Endothelial cell (in vitro differentiated cells): ENCODE data around the gene EIF2S2. TPM values are rescaled to one million over a fixed set of nuclear protein-coding genes. Genes with fewer than 3 reads are reported as not detected.
A peak's percentile ranks its signal among the peaks of the same experiment; 100 is the strongest.

Experiments used
- DNase-seq: peaks from one replicate; pipeline ENCODE4 v3.0.0; 2021; ENCODE audit warnings: low spot score
- H3K27ac Mint-ChIP-seq: one replicate; pipeline ENCODE4 v1.8.0; 2021; ENCODE audit warnings: mixed read lengths, inconsistent platforms; ENCODE audit not compliant: unreplicated experiment
- H3K27me3 Mint-ChIP-seq: one replicate; pipeline ENCODE4 v1.8.0; 2021; ENCODE audit warnings: mild to moderate bottlenecking, moderate library complexity, mixed read lengths, inconsistent platforms; ENCODE audit not compliant: unreplicated experiment
- H3K36me3 Mint-ChIP-seq: one replicate; pipeline ENCODE4 v1.8.0; 2021; ENCODE audit warnings: mild to moderate bottlenecking, low read depth, mixed read lengths, inconsistent platforms; ENCODE audit not compliant: unreplicated experiment
- H3K4me1 Mint-ChIP-seq: one replicate; pipeline ENCODE4 v1.8.0; 2021; ENCODE audit warnings: mild to moderate bottlenecking, mixed read lengths, inconsistent platforms; ENCODE audit not compliant: unreplicated experiment
- H3K4me3 Mint-ChIP-seq: one replicate; pipeline ENCODE4 v1.8.0; 2021; ENCODE audit warnings: mild to moderate bottlenecking, mixed read lengths, inconsistent platforms; ENCODE audit not compliant: unreplicated experiment
- H3K9me3 Mint-ChIP-seq: one replicate; pipeline ENCODE4 v1.8.0; 2021; ENCODE audit warnings: mixed read lengths, inconsistent platforms; ENCODE audit not compliant: unreplicated experiment
- total RNA-seq: library from RNA; stranded (reverse); fragmentation: NEBNext Ultra II Directional; extraction: Animal tissue kit (Norgen Biotek cat#: 25700); gene quantifications from one replicate; pipeline ENCODE4 v1.2.1, GENCODE V29; 2021; ENCODE audit not compliant: unreplicated experiment
- TF ChIP-seq, protein P1 (sequence below): fragments of 200-600 bp; sonication (generic); IDR thresholded peaks from one replicate; pipeline ENCODE4 v1.5.0; 2021; ENCODE audit warnings: antibody characterized with exemption; ENCODE audit not compliant: unreplicated experiment

The EIF2S2 gene
- total RNA-seq, 1 donor from 2014 or later: 107 TPM

DNA sequence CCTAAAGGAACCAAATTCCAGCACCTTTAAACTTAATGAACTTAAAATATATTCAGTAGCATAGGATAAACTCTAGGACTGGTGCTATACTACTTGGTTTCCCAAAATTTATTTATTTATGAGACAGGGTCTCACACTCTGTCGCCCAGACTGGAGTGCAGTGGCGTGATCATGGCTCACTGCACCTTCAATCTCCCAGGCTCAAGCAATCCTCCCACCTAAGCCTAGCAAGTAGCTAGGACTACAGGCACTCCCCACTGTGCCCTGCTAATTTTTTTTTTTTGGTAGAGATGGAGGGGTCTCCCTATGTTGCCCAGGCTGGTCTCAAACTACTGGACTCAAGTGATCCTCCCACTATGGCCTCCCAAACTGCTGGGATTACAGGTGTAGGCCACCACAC lies 21.4 kb downstream of the EIF2S2 start:
- no peak for DNase-seq
- Mint-ChIP-seq H3K4me1 (no peaks in the 10 kb centered on the region), H3K27me3 (peaks cover under 1% of the 10 kb centered on the region), H3K36me3 (peaks cover 42% of the 10 kb centered on the region), H3K9me3 (no peaks in the 10 kb centered on the region), H3K27ac (no peak overlapping the region), H3K4me3 (no peak overlapping the region)
- TF ChIP-seq, protein P1, sequence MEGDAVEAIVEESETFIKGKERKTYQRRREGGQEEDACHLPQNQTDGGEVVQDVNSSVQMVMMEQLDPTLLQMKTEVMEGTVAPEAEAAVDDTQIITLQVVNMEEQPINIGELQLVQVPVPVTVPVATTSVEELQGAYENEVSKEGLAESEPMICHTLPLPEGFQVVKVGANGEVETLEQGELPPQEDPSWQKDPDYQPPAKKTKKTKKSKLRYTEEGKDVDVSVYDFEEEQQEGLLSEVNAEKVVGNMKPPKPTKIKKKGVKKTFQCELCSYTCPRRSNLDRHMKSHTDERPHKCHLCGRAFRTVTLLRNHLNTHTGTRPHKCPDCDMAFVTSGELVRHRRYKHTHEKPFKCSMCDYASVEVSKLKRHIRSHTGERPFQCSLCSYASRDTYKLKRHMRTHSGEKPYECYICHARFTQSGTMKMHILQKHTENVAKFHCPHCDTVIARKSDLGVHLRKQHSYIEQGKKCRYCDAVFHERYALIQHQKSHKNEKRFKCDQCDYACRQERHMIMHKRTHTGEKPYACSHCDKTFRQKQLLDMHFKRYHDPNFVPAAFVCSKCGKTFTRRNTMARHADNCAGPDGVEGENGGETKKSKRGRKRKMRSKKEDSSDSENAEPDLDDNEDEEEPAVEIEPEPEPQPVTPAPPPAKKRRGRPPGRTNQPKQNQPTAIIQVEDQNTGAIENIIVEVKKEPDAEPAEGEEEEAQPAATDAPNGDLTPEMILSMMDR: no peak

GRCh38 chr20:34089655-34090345 lies 22.2 kb downstream of the EIF2S2 start:
- Mint-ChIP-seq H3K4me3 (no peak overlapping the region), H3K27me3 (peaks cover 3% of the 10 kb centered on the region), H3K27ac (no peak overlapping the region), H3K9me3 (no peaks in the 10 kb centered on the region), H3K4me1 (no peaks in the 10 kb centered on the region), H3K36me3 (peaks cover 48% of the 10 kb centered on the region)
- TF ChIP-seq, protein P1: no peak
- no peak for DNase-seq

DNA sequence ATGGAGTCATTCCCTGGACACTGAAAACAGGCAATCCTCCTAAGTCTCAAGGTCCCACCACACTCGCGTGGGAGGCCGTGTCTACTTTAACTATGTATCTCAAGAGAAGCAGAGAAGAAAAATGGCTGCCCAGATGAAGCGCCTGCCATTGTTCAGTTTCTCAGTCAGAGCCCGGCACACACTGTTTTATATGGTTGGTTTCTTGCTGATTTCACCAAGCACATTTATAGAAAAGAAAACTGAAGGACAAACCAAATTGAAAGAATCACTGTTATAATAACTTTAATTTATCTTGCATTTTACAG lies 22.9 kb downstream of the EIF2S2 start:
- Mint-ChIP-seq H3K27me3 (peaks cover 4% of the 10 kb centered on the region), H3K4me3 (peak overlapping the region; percentile 44), H3K4me1 (no peaks in the 10 kb centered on the region), H3K9me3 (no peaks in the 10 kb centered on the region), H3K36me3 (peaks cover 51% of the 10 kb centered on the region), H3K27ac (no peak overlapping the region)
- DNase-seq: no peak
- TF ChIP-seq, protein P1: no peak

DNA sequence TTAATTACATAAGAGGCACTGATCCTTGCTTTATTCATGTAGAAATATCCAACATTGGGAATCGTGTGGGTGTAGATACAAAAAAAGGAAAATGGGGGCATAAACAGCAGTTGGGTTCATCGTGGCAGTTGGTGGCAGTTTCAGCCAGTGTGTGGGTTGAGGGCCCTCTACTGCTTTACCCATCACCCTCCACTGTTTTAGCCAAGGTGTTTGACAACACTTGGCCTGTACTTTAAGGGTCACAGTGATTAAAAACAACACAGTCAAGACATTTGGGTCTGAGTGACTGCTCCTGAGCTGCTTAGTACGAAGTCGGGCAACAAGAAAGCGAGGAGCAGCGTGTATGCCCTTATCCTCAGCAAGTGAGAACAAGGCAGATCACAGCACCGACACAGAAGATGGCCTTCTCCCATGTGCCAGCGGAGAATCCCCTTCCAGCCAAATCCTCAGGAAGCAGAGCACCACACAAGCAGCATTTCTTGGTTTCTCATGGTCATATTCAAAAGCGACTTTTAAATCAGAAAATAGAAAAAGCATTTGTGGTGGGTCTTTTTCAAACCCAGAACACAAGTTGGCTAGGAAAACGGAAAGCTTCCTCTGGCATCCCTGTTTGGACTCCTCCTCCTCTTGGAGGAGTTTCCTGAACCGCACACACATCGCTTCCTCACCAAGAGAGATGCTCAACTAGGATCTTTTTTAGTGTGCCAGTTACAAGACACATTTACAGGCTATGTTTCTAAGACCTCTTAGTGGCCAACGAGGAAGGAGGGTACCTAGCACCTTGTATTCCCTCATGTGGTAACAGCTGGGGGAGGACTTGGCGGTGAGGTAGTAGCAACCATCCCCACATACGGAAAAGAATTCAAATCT lies 23.5 kb downstream of the EIF2S2 start:
- no peaks in the 10 kb centered on the region for H3K9me3 Mint-ChIP-seq
- TF ChIP-seq, protein P1: no peak
- peaks cover 6% of the 10 kb centered on the region for H3K27me3 Mint-ChIP-seq
- H3K4me3 Mint-ChIP-seq: peak overlapping the region; percentile 44
- H3K36me3 Mint-ChIP-seq: peaks cover 50% of the 10 kb centered on the region
- DNase-seq: no peak
- H3K4me1 Mint-ChIP-seq: no peaks in the 10 kb centered on the region
- no peak overlapping the region for H3K27ac Mint-ChIP-seq

- H3K4me1 Mint-ChIP-seq: peaks cover 4% of the 10 kb centered on the region
- H3K4me3 Mint-ChIP-seq: peak overlapping the region; percentile 32
- peaks cover 9% of the 10 kb centered on the region for H3K27me3 Mint-ChIP-seq
- peaks cover 39% of the 10 kb centered on the region for H3K36me3 Mint-ChIP-seq
- TF ChIP-seq, protein P1: no peak
- DNase-seq: no peak
- H3K27ac Mint-ChIP-seq: peak overlapping the region; percentile 16
- no peaks in the 10 kb centered on the region for H3K9me3 Mint-ChIP-seq
These were observed 26.5 kb downstream of the EIF2S2 start for GRCh38 chr20:34085544-34086040.
